CD4-positive, alpha-beta T cell treated with Interleukin-2 at 100 ng/mL for 4 hours (primary cell): ENCODE measurements around the gene FAM234B.
A peak's percentile ranks its signal among the peaks of the same experiment; 100 is the strongest.

Experiments
- DNase-seq: peaks from one replicate; pipeline ENCODE4 v3.0.0-alpha.2; 2020; ENCODE audit warnings: low spot score

FAM234B gene, protein sequence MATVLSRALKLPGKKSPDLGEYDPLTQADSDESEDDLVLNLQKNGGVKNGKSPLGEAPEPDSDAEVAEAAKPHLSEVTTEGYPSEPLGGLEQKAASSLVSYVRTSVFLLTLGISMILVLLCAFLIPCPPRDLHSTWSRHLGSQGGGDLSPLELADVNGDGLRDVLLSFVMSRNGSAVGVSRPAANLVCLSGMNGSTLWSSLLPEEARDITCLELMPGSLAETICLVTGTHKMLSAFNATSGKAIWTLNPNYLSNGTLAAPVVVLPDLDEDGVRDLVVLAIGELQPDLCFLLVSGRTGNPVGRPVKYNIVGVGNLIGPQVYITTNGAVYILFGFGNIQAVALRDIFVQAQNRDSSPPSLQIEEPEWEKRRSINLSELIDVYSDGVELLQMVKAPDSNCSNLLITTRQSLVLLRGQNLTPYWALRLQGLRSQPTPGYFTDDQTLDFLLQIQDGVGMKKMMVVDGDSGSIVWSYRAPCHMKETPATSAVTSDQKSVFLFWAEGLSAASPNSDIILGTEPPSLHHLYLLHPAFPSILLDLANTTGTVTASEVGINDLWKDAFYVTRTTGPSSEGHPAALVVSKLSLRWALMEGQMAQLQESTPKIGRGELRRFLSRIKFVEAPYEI

DNA sequence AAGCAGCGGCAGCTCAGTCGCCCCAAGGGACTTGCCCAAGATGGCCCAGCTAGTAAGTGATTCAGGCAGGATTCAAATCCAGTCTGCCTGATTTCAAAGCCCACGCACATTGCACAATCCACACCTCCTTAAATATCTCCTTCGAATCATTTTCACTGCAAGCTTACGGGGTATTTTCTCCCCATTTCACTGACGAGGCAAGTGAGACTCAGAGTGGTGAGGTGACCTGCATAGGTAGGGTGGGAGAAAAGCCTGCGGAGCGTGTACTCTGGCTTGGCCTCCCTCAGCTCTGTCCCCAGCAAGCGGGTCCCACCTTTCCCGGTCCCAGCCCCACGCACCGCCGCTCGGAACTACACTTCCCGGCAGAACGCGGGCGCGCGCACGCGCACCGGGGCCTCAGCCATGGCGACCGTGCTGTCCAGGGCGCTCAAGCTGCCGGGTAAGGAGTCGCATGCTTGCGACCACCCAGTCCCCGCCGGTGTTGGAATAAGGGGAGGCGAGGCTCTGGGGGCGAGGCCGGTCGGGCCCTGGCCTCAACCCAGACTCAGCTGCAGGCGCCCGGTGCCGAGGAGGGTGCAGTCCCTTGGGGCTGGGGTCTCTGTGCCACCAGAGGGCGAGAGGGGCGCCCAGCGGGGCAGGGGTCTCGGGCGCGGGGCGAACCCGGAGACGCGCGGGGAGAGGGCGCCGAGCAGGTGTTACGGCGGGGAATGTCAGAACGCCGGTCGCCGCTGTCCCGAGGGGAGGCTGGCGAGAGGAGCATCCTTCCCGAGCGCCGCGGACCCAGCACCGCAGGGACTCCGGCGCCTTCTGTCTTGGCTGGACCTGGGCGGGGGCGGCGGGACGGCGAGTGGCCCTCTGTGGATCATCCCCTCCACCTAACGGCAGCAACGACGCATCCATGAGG lies at the start of gene FAM234B:
FAM234B (plus strand) TSS at position 380 of the 904 bp plus-strand sequence; CDS start at position 403, 23 bp downstream.
- peak; percentile 71 for DNase-seq

DNA sequence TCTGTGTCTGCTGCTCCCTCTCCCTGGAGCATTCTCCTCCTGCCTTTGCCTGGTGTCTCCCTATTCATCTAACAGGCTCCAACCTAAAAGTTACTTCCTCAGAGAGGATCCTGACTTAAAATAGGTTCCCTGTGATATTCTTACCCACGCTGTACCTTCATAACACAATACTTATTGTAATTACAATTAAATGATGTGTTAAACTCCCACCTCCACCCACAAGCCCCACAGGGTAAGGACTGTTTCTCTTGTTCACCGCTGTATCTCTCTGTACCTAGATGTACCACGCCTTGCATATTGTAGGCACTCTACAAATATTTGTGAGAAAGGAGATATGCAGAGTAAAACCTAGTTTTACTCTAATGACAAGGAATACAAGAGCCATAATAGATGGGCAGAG lies 49.1 kb upstream of the FAM234B start:
- no peak for DNase-seq

DNA sequence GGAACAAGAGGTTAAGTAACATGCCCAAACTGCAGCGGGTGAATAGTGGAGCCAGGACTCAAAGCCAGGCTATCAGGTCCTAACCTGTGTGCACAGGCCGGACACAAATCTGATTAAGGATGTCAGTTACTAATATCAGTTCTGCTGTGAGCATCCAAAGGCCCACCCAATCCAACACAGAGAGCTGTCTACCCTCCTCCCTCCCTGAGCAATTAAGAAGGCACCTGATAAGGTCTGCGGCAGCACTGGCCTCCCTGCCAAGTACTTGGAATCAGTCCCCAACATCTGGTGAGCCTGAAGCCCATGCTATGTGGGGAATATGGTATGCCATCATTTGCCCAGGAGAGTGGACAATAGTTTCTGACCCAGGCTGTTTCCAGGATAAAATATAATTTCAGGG lies 48.0 kb upstream of the FAM234B start:
- DNase-seq, result no peak

DNA sequence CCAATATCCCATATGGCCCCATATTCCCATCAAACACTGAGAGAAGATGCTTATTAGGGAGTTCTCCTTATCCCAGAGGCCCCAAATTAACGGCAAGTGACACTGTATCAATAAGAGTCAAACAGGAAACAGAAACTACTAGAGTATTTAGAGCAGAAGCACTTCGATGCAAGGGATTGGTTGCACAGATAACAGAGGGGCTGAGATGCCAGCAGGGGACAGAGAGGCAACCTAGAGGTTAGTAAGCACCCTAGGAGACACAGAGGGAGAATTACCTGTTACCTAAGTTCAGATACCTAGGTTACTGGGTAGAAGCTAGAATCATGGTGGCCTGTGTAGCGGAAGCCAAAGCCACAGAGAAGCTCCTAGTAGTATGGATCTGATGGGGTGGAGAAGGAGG lies 47.0 kb upstream of the FAM234B start:
- DNase-seq, result no peak

DNA sequence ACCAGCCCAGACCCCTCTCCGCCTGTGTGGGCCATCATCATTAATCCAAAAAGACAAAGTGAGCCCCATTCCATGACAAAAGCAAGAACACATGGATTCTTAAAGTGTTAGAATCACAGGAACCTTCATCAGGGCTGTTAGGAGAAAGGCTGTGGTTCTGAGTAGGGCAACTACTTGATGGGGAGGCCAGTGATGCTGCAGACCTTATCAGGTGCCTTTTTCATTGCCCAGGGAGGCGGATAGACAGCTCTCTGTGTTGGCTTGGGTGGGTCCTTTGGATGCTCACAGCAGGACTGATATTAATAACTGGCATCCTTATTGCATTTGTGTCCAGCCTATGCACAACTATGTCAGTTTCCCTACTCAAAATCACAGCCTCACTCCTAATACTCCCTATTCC lies 46.4 kb upstream of the FAM234B start:
- no peak for DNase-seq

DNA sequence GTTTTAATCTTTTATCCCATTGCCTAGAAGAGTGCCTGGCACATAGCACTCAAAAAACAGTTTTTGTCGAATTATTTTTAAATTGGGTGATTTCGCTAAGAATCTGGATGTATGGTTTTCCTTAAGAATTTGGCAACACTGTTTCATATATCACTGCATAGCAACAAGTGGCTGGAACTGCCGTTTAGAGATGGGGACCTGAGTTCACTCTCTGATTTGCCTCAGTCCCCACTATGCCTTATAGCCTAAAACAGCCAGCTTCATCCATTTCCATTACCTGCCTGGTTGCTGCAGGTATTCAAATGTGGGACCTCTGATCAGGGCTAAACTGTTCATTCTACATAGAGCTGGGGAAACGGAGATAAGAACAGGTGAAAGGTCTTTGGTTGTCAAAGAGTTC lies 45.9 kb upstream of the FAM234B start:
- no peak for DNase-seq

DNA sequence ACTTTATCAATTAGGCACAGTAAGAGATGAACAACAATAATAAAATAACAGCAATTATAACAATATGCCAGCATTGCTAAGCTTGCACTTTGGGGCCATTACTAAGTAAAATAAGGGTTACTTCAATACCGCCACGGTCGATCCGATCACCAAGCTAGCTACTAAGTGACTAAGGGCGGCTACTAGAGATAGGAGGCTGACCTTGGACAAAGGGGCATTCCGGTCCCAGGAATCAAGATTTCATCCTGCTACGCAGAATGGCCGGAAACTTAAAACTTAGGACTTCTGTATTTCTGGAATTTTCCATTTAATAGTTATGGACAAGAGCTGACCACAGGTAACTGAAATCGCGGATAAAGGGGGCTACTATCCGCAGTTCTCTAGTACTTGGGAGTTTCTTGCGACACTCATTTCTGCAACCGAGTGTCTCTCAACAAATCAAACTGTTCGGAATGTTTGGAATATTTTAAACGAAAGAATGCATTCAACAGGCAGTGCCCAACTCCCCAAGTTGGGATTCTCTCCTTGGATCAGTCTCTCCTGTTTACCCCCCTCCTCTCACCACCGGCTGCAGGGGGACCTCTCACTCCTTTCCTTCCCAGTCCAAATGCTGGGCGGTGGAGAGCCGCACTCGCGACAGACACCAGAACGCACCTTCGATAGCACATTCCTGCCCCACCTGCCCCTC lies 44.8 kb upstream of the FAM234B start:
- no peak for DNase-seq

DNA sequence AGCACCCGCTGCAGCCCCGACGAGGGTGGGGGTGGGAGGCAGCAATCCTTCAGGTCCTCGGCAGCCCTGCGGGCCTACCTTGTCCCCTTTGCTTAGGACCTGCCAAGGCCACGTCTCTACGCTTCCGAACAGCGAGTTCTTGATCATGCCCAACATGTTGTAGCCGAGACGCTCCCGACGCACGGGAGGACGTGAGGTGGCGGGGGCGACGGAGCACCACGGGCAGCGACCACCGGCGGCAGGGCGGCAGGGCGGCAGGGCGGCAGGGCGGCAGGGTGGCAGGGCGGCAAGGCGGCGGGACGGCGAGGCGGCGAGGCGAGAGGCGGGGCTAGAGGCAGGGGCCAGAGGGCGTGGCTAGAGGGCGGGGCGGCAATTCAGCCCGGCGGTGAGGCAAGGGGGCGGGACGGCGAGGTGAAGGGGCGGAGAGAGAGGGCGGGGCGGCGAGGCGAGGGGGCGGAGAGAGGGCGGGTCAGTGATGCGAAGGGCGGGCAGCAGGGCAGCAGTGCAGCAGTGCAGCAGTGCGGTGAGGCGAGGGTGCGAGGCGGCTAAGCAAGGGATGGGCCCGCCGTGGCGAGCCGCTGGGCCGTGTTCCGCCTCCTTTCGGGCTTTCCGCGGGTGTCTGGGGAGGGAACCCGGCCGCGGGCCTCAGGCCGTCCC lies 44.1 kb upstream of the FAM234B start, which contains the start of gene HEBP1:
HEBP1 (minus strand) TSS at position 307 of the 657 bp plus-strand sequence; CDS start at position 156, 151 bp downstream.
- peak; percentile 95 for DNase-seq

DNA sequence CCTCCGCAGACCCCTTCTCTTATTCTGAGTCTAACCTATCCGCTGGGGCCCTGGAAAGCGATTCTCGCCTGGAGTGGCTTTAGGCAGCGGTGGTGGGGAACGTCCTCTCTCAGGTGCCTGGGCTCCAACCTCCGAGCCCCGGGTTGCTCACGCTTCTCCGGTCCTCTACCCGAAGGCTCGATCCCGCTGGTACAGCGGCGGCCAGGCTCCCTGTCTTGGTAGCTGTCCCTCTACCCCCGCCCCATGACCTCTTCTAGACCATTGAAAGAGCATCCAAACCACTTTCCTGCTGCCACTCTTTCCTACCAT lies 43.6 kb upstream of the FAM234B start:
- DNase-seq, result no peak

DNA sequence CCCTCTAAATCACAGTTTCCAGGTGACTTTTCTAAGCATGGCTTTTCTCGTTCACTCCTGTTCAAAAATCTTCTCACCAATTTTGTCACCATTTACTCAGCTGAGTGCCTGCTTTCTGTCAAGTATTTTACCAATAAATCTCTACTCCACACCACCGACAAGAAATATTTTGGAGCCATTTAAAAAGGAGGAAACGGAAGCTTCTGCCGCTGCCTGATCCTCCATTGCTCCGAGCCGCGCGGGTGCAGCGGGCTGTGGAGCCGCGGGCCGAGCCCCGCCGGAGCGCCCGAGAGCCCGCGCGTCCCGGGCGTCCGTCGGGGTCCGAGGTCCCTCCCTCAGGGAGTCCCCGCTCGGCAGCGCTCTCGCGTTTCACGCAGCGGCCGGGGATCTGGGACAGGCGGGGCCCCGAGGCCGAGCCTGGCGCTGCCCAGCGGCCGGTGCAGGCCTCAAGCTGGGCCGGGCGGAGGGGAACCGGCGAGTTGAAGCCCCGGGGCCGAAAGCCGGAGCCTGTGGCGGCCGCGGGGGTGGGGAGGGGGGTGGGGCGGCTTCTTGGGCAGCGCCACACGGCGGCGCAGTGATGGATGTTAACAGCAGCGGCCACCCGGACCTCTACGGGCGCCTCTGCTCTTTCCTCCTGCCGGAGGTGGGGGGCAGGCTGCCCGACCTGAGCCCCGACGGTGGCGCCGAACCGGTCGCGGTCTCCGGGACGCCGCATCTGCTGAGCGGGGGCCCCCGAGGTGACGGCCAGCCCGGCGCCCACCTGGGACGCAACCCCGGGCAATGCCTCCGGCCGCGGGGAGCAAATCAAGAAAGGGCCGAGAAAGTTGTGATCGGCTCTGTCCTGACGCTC lies 43.0 kb upstream of the FAM234B start:
- peak; percentile 27 for DNase-seq

DNA sequence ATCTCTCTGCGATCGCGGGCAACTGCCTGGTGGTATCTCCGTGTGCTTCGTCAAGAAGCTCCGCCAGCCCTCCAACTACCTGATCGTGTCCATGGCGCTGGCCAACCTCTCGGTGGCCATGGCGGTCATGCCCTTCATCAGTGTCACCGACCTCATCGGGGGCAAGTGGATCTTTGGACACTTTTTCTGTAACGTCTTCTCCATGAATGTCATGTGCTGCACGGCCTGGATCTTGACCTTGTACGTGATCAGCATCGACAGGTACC lies 42.5 kb upstream of the FAM234B start:
- no peak for DNase-seq

DNA sequence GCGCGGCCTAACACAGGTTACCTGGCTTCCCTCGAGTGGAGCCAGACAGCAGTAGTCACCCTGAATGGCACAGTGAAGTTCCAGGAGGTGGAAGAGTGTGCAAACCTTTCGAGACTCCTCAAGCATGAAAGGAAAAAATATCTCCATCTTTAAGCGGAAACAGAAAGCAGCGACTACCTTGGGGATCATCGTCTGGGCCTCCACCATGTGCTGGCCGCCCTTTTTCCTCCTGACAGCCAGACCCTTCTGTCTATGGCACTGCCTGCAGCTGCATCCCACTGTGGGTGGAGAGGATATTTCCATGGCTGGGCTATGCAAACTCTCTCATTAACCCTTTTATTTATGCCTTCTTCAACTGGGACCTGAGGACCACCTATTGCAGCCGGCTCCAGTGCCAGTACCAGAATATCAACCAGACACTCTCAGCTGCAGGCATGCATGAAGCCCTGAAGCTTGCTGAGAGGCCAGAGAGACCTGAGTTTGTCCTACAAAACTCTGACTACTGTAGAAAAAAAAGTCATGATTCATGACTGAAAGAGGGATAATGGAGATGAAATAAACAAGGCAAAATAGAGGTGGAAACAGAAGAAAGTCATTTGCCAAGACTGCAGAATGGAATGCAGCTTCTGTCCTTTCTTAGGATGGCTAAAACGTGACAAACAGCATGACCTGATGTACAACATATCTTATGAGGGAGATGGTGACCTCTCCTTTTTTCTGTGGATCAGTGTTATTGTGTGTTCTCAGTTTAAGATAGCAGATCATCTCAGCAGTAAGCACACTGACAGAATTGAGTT lies 41.7 kb upstream of the FAM234B start:
- DNase-seq, result no peak

DNA sequence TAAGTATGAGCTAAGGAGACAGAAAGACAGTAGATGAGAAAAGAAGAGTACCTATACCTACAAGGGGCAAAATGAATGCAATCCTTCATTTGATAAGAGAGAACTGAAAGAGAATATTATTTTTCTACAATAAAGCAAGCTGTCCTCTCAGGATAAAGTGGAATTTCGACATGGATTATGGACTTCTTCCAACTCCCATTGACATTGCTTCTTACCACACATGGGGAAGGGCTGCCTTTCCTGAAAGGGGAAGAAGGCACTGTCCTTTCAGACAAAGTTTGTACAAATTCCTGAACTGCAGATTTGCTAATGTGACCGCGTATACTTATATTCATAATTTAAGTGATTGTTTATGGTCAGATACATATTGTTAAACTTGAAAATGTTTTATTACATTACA lies 39.8 kb upstream of the FAM234B start:
- DNase-seq, result no peak

DNA sequence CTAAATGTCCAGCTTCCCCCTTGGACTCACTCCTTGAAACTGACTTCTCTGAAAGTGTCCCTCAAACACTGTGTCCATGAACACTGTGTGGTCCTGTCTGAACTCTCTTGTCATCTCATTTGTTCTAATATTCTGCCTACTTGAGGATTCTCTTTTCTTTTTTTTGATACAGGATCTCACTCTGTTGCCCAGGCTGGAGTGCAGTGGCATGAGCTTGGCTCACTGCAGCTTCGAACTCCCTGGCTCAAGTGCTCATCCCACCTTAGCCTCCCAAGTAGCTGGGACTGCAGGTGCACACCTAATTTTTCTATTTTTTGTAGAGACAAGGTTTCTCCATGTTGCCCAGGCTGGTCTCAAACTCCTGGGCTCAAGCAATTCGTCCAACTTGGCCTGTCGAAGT lies 39.2 kb upstream of the FAM234B start:
- no peak for DNase-seq

DNA sequence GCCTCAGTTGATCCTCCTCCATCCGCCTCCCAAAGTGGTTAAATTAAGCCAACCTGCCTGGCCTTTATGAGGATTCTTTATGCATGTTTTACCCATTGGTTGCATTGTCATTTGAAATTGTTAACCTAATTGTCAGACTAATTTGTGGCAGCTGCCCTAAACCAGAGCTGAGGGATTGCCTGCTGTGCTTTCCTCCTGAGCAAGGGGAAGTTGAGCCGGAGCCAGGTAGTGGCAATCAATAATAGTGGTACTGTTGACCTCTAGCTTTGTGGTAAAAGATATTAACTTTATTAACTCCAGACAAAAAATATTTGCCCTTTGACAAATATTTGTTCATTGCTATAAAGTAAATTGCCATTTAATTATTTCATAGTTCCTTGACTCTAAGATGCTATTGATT lies 38.5 kb upstream of the FAM234B start:
- no peak for DNase-seq

DNA sequence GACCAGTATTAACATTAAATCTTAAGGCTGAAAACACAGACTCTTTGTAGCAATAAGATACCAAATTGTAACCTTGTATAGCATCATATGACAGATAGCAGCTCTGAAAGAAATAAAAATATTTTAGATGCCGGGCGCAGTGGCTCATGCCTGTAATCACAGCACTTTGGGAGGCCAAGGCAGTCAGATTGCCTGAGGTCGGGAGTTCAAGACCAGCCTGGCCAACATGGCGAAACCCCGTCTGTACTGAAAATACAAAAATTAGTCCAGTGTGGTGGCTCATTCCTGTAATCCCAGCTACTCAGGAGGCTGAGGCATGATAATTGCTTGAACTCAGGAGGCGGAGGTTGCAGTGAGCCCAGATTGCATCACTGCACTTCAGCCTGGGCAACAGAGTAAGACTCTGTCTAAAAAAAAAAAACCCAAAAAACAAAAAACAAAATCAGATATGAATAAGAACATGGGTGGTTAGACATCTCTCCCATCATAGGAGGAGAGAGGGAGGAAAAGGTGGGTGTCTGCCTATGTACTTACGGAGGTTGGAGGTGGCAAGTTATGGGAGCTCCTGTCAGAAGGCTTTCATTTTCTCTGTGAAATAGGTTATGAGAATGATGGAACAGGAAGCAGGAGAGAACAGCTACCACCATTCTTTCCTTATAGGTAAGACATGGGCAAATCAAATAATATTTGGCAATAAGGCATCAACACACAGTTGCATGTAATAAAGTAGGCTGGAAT lies 36.5 kb upstream of the FAM234B start:
- DNase-seq, result no peak

DNA sequence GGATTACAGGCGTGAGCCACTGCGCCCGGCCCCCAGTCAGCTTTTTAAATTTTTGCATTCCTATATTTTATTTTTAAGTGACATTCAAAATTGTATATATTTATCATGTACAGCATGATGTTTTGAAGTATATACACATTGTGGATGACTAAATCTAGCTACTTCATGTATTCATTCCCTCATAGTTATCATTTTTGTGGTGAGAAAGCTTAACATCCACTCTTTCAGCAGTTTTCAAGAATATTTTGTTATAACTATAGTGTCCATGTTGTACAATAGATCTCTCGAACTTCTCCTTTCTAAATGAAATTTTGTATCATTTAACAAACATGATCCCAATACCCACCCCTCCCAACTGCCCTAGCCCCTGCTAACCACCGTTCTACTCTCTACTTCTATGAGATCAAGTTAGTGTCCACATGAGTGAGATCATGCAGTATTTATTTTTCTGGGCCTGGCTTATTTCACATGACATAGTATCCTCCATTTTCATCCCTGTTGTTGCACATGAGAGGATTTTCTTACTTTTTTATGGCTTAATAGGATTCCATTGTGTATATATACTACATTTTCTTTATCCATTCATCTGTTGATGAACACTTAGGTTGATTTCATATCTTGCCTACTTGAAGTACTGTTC lies 35.3 kb upstream of the FAM234B start:
- no peak for DNase-seq

DNA sequence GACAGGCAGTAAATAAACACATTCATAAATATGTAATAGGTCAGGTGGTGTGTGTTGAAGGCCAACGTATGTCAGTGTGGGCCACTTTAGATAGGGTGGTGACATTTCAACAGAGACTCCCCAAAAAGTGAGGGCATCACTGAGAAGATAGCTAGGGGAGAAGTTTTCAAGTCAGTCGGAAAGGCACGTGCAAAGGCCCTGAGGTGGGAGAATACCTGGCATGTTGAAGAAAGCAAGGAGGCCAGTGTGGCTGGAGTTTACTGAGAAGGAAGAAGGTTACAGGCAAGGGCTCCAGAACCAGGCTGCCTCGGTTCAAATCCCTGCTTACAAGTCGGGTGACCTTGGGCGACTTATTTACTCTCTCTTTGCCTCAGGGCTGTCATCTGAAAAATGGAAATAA lies 33.1 kb upstream of the FAM234B start:
- DNase-seq, result no peak

DNA sequence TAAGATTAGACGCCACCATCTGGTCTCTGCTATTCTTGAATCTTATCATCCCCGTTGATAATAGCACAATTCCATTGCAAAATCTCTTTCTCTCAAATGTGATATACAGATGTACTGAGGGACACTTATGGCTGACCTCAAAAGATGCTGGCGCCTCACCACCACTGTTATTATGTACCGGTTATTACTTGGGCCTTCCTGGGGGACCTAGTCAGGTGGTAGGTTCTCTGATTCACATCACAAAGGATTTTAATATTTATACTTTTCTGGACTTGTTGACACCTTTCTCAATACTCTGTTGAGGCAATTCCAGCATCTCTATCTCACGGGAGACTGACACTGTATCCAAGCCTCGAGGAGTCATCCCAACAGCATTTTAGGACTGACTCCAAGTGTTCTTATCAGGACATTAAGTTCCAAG lies 21.3 kb upstream of the FAM234B start:
- DNase-seq, result no peak
